Endothelial cell of hepatic sinusoid (primary cell): Measurements from ENCODE around the gene CCDC83.
"Not testable (repeated sequence)": the region's sequence is repeated elsewhere in the genome, so short reads cannot be mapped to it uniquely, and the experiment has no call there.

Source experiments
- in situ Hi-C: cut with HindIII; loops from 2 replicates; pipeline ENCODE4 v1.10.0; 2017; ENCODE audit warnings: low sequenced_read_pairs

Gene CCDC83

DNA sequence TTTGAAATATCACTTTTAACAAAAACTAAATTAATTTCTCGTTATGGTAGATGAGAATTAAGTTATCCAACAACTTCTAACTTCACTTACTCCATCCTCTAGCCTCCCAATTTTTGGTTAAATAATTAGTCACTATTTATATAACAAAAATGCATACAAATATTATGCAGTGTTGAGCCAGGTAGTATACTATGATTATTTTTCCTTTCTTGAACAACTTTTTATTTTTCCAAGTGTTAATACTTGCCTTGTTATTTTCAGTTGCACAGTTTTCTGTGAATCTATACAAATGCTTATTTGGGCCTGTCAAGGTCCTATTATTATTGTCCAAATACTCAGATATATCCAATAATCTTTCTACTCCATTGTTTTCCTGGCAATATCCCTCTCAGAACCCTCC is 19.9 kb upstream of the CCDC83 start:
- in situ Hi-C loops = no loop called here

DNA sequence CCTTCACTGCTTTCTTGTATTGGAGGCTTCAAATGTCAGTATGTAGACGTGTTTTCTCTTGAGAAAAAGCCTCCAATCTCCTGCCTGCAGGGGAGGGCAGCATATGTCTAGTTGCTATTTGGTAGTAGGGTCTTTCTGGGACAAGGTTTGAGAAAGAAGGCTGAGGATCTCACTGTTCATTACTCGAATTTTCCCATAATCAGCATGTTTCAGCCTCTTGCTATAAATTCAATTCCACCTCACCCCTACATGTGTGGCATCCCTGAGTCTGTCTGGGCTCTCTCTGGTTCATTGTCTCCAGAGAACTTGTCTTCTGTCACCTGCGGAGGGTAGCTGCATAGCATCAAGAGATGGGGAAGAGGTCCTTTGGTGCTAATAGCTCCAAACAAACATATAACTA is 19.5 kb upstream of the CCDC83 start:
- in situ Hi-C loops = no loop called here

DNA sequence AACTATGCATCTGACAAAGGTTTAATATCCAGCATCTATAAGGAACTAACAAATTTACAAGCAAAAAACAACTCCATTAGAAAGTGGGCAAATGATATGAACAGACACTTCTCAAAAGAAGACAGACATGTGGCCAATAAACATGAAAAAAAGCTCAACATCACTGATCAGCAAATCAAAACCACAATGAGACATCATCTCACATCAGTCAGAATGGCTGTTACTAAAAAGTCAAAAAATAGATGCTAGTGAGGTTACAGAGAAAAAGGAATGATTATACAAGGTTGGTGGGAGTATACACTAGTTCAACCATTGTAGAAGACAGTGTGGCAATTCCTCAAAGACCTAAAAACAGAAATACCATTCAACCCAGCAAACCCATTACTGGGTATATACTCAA is 14.3 kb upstream of the CCDC83 start:
- in situ Hi-C loops = not testable (repeated sequence)

DNA sequence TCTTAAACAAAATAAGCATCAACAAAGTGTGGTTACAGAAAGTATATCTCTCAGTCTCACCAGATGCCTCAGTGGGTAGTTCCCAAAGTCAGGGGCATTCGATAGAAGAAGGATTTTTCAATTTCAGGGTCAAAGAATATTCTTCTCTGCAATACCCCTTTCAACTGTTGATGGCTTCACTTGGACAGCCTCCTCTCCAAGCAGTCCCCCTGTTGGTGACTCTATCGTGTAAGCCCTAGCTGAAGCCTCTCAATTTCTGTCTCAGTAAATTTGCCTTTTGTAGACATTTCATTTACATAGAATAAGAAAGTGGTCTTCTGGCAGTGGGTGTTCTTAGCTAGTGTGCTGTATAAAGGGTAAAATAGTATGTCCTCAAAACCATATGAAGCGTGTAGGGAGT is 11.3 kb upstream of the CCDC83 start:
- in situ Hi-C loops = no loop called here

DNA sequence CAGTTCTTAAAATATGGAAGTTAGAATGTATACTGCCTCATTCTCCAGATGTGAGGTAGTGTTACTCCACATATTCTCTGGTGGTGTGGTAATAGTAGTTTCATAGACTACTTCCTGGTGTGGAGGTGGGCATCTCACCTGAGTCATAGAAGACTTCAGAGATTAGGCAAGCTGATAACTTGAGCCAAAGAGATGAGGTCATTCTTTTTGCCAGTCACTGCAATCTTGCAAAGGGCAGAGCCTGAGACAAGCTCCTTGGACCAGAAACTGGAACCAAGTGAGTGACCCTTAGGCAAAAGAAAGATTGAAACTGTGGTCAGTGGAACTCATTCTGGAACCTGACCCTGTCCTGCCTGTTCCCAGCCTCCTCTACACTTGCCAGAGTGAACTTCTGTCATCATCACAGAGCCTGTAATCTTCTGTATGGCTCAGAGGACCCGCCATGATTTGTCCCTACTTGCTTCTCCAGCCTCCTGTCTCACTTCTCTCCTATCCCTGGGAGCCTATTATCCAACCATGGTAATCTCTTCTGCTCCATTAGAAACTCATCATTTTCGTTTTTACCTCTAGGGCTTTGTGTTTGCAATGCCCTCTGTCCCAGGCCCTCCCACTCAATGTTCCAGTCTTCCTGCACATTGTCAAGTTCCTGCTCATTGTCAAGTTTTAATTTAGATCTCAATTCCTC is 10.6 kb upstream of the CCDC83 start:
- in situ Hi-C loops = no loop called here

DNA sequence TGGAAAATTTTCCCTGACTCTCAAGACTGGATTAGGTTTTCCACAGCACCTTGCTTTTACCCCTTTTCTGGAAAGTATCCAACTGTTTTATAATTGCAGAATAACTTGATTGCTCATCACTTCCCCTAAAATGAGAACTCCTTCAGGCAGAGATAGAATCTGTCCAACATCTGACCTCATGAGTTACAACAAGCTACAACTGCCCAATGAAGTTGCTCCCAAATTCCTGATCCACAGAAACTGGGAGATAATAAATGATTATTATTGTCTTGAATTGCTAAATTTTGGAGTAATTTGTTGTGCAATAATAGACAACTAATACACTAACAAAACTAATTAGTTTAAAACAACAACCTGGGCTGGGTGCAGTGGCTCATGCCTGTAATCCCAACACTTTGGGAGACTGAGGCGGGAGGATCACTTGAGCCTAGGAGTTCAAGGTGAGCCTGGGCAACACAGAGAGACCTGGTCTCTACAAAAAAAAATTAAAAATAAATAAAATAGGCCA is 10.0 kb upstream of the CCDC83 start:
- in situ Hi-C loops = no loop called here

DNA sequence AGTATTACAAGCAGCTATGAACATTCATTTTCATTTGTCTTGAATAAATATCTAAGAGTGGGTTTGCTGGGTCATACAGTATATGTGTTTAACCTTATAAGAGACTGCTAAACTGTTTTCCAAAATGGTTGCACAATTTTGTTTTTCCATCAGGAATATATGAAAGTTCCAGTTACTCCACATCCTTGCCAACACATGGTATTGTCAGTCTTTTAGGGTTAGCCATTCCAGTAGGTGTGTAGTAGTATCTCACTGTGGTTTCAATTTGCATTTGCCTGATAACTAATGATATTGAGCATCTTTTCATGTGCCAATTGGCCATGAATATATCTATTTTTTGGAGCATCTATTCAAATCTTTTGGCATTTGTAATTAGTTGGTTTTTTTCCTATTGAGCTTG is 7.7 kb upstream of the CCDC83 start:
- in situ Hi-C loops = no loop called here

DNA sequence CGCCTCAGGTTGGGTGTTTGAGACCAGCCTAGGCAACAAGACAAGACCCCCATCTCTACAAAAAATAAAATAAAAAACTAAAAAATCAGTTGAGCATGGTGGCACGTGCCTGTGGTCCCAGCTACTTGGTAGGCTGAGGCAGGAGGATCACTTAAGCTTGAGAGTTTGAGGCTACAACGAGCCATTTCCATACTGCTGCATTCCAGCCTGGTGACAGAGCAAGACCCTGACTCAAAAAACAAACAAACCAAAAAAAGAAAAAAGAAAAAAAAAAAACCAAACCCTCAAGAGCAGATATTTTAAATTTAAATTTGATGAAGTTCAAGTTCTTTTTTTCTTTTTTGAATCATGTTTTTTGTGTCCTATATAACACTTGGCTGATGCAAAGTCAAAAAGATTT is 7.2 kb upstream of the CCDC83 start:
- in situ Hi-C loops = no loop called here

DNA sequence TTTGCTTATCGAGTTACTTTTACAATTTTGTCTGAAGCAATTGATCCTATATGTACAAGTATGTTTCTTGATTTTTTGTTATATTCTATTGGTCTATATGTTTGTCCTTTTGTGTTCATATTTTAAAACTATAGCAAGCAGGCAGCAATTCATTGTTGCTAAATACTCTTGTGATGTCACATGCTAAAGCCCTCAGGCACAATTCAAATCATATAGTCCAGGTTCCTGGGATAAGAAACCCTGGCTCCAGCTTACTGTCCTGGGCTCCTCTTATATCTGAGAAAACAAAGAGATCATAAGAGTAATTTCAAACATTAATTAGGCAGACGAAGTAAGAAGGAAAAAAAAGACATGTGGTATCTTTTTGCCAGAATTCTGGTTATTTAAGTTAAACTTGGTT is 6.6 kb upstream of the CCDC83 start:
- in situ Hi-C loops = no loop called here

DNA sequence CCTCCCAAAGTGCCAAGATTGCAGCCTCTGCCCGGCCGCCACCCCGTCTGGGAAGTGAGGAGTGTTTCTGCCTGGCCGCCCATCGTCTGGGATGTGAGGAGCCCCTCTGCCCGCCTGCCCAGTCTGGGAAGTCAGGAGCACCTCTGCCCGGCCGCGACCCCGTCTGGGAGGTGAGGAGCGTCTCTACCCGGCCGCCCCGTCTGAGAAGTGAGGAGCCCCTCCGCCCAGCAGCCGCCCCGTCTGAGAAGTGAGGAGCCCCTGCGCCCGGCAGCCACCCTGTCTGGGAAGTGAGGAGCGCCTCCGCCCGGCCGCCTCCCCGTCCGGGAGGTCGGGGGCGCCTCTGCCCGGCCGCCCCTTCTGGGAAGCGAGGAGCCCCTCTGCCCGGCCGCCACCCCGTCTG is 2.4 kb upstream of the CCDC83 start:
- in situ Hi-C loops = not testable (repeated sequence)

DNA sequence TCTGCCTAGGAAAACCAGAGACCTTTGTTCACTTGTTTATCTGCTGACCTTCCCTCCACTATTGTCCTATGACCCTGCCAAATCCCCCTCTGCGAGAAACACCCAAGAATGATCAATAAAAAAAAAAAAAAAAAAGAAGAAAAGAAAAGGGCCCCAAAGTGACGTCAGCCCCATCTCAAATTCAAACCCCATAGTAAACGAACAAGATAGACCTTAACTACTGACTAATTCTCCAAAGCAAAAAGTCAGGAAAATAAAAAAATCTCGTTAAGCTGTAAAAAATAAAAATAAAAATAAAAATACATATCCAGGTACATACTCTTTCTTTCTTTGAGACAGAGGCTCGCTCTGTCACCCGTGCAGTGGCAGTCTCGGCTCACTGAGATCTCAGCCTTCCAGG is 1.6 kb upstream of the CCDC83 start:
- in situ Hi-C loops = not testable (repeated sequence)

DNA sequence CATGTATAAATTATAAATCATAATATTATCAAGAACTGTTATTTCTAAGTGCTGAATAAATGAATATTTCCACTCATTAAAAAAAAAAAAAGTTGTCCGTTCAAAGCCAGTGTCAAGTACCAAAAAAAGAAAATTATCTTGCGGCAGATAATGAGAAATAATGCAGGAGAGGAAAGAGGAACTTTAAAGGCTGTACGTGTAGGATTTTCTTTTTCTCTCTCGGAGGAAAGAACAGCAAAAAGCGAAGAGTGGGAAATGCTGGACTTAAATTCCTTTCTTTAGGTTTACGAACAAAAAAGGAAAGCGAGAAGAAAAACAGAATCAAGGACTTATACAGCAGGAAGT is 999 bp upstream of the CCDC83 start:
- in situ Hi-C loops = no loop called here

DNA sequence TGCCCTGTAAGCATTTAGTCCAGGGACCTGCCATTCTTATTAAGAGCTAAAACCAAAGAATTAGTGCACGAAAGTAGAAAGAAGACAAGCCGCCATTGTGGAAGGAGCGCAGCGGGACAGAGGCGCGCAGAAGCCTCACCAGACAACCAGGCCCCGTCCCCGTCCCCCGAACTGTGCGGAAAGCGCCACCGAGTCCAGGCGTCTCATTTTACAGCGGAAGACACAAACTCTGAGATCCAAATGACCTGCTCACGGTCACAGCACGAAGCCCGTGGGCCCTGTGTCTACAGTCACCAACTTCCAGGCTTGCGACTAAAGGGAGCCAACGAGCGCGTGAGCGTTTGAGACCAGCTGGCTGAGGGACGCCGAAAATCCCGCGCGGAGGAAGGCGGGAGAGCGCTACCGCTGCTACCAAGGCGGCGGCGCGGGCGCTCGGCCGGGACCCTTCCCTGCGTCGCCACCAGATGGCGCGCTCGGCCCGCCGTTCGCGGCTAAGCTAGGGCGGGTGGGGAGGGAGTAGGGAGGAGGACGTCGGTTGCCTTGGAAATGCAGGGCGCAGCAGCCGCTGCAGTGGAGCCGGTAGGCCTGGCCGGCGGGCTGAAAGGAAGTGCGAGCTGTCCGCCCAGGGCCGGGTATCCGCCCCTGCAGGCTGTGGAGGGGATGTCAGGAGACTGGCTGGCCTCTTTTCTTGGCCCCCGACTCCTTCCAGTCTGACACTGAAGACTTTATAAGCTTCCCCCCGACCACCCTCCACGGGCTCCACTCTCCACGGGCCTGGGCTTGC is 434 bp upstream of the CCDC83 start:
- in situ Hi-C loops = no loop called here

DNA sequence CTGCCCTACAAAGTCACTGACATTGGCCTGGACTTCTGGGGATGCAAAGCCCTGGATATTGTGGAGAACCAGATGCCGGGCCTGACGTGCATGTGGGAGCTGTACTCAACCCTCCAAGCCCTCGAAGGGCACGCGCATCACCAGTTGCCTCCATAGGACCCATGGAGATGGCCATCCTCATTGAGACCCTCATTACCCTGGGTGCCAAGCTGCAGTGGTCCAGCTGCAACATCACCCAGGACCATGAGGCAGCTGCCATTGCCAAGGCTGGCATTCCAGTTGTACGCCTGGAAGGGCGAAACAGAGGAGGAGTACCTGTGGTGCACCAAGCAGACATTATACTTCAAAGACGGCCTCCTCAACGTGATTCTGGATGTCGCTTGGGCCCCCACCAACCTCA is 1.9 kb downstream of the CCDC83 start:
- in situ Hi-C loops = no loop called here

DNA sequence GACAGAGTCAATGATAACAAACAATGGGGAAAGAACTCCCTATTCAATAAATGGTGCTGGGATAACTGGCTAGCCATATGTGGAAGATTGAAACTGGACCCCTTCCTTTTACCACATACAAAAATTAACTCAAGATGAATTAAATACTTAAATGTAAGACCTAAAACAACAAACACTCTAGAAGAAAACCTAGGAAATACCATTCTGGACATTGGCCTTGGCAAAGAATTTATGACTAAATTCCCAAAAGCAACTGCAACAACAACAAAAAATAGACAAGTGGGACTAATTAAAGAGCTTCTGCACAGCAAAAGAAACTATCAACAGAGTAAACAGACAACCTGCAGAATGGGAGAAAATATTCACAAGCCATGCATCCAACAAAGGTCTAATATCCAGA is 4.4 kb downstream of the CCDC83 start:
- in situ Hi-C loops = not testable (repeated sequence)

DNA sequence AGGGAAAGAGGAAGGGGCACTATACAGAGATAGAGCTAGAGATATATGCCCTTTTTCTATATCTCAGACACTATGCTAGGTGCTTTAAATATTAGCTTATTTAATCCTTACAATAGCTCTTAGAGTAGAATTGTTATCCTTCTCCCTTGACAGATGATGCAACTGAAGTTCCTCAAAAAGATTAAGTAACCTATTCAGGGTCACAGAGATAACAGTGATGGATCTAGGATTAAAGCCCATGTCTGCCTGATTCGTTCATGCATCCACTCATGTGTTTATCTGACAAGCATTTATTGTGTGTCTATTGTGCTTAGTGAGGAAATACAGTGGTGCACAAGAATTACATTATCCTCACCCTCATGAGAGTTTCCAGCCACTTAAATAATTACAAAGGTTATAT is 8.7 kb downstream of the CCDC83 start:
- in situ Hi-C loops = no loop called here

DNA sequence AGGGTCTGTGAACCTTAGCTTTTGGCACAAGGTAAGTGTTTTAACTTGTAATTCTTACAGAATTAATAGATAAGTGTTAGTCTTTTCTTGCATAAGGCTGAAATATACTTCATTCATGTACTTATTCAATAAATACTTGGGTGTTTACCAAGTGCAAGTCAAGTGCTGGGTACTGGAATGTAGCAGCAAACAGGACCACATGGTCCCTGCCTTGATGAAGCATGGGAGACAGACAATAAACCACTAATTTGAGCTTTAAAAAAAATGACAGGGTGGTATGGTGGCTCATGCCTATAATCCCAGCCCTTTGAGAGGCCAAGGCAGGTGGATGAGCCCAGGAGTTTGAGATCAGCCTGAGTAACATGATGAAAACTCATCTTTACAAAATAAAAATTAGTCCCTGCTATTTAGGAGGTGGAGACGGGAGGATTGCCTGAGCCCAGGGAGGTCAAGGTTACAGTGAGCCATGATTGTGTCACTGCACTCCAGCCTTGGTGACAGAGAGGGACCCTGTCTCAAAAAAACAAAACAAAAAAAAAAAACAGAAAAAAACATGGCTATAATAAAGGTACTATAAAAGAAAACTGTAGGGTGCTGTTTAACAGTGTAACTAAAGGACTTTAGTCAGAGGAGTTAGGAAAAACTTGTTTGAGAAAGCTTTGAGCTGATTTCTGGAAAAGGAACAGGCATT is 11.1 kb downstream of the CCDC83 start:
- in situ Hi-C loops = no loop called here

DNA sequence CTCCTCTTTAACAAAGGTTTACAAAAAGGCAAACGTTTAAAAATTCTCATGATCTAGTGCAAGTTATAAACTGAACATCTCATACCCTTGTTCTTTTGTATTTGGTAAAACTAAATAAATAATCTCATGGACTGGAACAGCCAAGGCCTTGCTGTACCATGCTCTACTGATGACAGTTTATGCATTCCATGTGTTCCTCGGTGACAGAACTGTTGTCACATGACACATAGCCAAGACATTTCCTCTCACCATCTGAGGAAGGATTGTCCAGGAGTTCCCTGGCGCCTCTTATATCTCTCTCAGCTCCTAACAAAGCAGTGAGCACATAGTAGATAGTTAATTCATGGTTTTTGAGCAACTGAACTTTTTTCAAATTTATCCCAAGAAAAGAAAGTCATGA is 12.6 kb downstream of the CCDC83 start:
- in situ Hi-C loops = no loop called here

DNA sequence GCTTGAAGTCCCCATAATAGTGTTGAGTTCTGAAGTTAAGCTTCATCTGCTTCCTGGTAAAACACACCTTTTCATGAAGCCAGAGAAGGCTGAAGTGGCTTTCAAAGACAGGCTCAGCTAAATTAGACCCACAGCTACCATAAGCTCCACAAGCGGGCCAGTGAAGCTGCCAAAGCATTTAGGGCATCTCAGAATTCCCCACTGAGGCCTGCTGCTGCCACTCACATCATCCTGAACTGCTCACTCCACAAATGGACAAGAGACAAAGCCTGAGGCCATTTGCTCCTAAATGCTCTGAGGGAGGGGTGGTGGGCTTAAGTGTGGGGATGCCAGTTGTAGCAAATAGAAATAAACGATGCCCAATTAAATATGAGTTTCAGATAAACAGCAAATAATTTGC is 14.6 kb downstream of the CCDC83 start:
- in situ Hi-C loops = no loop called here

DNA sequence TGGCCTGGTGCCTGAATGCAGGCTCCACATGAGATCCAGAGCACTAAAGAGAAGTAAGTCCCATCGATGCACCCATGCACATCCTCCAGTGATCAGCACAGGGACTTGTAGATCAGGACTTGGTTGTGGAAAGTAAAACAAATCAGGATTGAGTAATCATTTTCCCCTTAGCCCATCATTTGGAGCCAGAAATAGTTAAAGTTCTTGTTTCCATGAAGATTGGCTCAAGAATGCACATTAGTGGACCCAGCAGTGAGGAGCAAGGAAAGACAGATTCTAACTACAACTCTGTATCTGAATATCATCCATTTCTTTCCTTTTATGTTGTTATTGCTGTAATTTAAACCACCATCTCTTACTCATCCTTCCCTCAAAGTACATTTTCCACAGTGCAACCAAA is 19.1 kb downstream of the CCDC83 start:
- in situ Hi-C loops = no loop called here

DNA sequence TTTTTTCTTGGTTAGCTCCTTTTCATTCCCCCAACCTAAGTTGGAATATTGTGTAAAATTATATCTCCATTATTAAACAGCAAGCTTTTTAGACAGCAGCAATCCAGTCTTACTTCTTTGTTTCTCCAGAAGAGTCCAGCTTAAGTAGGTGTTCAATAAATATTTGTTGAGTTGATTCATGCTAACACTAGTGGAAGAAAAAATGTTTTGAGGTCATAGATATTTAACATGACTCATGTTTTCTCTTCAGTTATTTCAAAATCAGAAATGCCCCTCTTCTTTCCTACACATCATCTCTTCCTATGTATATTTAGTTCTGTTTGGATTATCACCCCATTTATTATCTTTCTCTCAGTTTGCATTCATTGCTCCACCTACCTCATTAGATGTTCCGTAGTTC is 20.3 kb downstream of the CCDC83 start:
- in situ Hi-C loops = no loop called here

DNA sequence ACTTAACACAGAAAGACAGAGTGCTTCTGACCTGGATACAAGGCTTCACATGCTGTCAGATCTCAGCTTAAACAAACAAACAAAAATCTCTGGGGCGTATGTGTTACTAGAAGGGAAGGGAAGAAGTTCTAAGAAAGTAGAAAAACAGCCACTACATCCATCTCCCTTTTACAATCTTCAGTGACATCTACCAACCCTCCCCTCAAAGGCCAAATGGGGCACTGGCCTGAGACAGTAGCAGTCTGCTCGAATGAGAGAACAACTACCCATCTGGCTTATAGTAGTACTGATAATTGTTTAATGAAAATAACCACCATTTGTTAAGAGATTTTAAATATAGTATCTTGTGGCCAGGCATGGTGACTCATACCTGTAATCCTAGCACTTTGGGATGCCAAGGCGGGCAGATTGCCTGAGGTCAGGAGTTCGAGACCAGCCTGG is 29.4 kb downstream of the CCDC83 start:
- in situ Hi-C loops = no loop called here
